NCI-H146 treated with DMSO at 0.1 percent for 48 hours (cell line): ENCODE data around the gene MSI2.

Experiments
- DNase-seq: peaks from one replicate; lab custom pipeline; 2025; ENCODE audit not compliant: unreplicated experiment; lab: John Stamatoyannopoulos, UW

Gene MSI2

DNA sequence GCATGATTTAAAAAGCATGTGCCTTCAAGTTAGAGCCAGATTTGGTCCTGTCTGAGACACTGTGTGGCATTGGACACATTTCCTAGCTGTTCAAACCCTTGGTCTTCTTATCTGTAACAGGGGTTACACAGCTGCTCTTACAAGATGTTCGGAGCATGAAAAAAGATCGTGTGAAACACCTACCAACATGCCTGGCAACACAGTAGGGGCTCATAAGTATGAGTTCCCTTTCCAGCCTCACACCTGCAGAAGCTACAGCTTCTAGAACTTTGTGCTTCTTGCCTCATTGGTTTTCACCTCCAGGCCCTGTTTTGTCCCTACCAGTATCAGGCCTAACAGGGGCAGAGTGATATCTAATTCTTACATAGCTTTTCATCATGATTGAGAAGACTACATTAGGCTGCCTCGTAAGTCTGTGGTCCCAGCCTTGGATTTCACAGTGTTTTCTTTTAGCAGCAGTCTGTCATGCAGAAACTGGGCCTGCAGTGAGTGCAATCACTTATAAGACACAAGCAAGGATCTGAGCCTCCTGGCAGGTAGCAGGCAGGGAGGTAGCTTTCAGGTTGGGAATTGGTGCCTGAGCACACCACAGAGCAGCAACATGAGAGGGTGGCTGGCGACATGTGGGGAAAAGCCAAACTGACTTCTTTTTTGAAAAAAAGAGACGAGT is 410.0 kb downstream of the MSI2 start:
- no peak for DNase-seq

- no peak for DNase-seq
These were observed 410.6 kb downstream of the MSI2 start for GRCh38 chr17:57666946-57667345.

GRCh38 chr17:57667461-57667923 is 411.2 kb downstream of the MSI2 start:
- no peak for DNase-seq

GRCh38 chr17:57668332-57668731 is 412.0 kb downstream of the MSI2 start:
- DNase-seq = no peak

DNA sequence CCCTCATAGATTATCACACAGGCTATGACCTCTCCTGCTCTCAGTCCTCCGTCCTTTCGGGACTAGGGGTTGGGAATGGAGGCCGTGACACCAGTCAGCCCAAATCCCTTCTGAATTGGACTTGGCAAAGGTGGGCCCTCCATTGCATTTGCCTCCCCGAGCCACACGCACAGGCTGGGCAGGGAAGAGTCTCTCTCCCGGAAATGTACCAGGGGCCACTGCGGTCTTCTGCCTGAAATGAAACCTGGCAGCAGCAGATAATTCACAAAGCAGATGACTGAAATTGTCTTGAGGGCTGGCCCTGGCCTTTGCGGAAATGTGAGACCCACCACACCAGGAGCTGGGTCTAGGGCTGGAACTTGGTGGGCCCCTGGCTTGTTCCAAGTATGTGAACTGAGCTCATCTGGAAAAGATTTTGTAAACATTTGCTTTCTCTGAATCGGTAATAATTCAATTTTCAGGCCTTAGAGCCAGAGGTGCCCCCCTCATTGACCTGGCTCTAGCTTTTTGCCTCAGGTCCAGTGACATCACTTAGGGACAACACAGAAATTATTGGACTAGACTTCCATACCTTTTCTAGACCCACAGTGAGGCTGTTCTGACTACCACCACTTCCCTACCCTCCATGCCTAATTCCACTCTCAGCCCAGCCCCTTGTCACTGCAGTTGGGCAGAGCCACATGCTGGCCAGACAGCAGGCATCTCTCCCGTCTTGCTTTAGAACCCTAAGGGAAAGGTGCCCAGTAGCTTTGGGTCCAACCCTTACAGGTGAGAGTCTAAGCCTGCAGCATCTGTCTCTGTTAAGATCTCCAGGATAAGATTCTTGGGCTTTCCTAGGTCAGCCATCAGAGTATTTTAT is 413.6 kb downstream of the MSI2 start:
- DNase-seq = no peak

GRCh38 chr17:57670769-57671569 is 414.6 kb downstream of the MSI2 start:
- DNase-seq = no peak

- DNase-seq = peak; percentile 44
These were observed 415.6 kb downstream of the MSI2 start for GRCh38 chr17:57671667-57672632.

DNA sequence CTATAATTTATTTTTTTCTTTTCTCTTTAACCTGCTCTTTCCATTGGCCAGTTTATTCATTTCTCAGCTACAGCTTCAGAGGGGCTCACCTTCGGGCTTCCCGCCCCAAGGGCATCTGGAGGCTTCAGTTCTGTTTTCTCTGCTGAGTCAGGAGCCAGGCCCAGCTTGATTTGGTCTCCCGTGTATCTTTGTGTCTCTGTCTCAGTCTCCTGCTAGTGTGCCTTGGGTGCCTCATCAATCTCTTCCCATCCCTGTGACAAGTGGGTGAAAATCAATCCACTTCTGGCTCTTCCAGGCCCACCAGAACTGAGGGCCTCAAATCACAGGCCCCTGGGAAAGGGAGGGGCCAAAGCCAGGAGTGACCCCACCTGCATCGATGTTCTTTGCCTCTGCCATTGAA is 416.6 kb downstream of the MSI2 start:
- no peak for DNase-seq

- DNase-seq = no peak
These were observed 418.6 kb downstream of the MSI2 start for GRCh38 chr17:57674894-57675293.

DNA sequence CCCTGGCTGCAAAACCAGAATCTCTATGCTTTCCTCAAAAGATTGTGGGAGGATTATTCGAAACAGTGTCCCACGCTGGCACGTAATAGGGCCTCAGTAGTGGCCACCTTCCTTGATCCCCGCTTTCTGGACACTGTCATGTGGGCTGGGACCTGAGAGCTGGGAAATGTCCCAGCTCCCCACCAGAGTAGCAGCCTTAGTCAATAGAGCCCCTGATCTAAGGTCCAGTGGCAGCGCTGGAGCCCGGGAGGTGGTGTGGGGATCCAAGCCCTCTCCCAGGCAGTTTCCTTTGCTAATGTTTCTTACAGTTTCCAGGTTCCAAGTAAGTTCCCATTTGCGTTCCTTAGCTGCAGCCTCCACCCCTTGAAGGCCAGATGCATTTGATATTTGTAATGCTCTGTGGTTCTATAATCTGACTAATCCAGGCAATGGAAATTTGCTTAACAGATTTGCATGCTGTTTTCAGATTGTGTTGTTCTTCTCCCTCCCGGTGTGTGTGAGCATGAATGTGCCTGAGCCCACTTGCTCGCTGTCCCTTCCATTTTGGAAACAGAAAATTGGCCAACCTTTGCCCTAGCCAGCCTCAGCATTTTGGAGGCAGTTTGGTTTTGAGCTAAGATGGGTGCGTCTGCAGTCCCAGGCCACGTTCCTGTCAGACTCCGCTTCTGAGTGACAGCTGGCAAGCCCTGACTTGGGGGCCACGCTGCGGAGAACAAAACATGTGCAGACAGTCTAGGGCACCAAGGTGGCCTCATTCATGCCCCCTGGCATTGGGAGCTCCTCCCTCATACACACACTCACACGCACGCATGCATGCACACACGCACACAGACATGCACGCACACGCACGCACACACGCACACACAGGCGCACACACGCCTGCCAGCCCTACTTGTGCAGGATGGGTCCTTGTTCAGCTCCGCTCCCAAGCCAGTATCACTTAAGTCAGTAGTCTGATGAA is 419.4 kb downstream of the MSI2 start:
- DNase-seq = no peak

GRCh38 chr17:57676543-57676942 is 420.2 kb downstream of the MSI2 start:
- DNase-seq = no peak

DNA sequence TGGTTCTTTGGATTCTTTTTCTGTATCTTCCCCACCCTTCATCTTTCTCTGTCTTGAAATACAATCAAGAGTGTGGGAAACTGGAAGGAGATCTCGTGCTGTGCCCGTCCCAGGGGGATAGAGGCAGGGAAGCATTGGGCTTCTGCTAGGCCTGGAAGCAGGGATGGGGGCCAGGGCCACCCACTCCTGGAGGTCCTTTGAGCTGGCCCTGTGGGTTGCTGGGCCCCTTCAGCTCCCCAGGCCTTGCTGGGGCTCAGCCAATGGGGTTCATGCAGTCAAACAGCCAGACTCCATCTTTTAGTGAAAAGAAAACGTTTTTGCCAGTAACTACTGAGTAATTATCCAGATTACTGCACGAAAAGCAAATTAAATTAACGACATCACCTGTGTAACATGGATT is 421.0 kb downstream of the MSI2 start:
- DNase-seq = peak; percentile 45

- DNase-seq = no peak
These were observed 421.5 kb downstream of the MSI2 start for GRCh38 chr17:57677858-57678257.

DNA sequence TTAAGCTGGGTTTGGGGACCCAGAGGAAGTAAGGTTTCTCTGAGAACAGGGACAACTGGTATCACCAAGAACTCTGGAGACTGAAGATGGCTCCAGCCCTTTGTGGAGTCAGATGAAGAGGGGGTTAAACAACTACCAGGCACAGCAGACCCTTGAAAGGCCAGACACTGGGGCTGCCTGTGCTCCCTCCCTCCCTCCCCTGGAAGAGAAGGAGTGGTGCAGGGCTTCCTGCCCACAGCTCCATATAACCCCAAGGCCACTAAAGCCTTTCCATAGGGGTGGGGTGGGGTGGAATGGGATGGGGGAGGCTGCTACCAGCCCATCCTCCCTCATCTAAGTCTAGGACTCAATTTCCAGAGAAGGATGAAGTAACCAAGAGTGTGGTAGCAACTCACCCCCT is 422.1 kb downstream of the MSI2 start:
- no peak for DNase-seq

DNA sequence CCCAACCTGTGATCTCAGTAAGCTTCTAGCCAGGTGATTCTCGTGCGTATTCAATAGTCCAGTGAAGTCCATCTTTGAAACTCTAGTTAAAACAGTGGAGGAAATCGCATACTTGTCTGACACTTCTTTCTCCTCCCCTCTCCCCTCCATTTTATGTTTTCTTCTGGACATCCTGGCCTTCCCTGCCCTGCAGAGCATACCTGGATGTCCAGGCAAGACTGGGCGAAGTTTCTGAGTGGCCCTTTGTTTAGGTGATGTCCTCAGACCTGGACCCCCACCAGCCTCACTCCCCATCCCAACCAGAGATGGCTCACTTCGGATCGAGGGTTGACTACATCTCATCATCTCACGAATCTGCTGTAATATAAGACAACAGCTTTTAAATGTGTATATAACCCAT is 423.0 kb downstream of the MSI2 start:
- DNase-seq = no peak

GRCh38 chr17:57679906-57680695 is 423.8 kb downstream of the MSI2 start:
- DNase-seq = no peak

DNA sequence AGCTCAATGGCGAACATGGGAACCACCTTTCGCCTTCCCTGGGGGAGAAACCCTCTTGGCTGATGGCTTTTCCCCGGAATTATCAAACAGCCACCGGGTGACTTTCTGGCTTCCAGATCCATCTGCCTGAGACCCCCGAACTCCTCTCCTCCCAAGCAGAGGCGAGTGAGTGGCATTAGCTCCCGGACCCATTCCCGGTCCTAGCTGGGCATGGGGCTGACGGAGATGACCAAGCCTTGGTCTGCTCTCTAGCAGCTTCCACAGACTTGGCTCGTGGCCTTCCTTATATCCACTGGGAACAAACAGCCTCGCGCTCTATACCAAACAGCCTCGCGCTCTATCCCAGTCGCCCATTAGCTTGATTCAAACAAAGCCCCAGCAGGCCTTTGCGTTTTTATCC is 426.4 kb downstream of the MSI2 start:
- DNase-seq = no peak

DNA sequence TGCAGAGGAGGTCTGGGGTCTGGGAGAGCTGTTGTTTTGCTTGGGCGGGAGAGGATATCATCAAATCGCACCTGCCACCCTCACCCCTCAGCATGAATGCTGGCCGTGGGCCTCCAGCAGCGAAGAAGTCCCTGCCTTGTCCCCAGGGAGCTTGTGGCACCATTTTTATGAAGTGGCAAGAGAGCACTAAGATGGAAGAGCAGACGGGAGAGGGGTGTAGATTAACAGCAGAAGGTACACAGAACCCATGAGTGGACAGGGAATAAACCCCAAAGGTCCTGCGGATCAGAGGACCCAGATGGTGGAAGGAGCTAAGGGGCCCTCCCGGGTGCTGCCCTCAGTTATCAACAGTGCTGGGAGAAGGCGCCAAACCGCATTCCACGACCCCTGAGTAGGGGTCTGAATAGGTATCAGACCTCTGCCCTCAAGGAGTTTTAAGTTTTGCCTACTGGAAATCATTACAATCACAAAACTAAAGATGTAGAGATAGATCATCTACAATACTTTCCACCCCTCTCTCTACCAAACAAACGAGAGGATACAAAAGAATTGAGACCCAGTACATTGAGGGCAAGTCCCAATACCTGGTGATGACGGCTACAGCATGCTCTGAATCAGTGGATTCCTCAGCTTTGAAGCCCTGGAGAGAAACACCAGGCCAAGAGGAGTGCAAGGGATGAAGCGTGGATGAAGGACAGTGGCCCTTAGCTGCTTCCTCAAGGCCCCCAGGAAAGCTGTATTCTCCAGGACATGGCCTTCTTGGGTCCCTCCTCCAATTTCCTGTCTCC is 428.6 kb downstream of the MSI2 start:
- no peak for DNase-seq
